ENCODE results near the gene CNGA4.

GRCh38 chr11:6194065-6194581 is 44.8 kb upstream of the CNGA4 start:
- TF ChIP-seq RFX5 (IDR thresholded peaks at IDR 0.05; ENCODE audit: low read depth, low read length) (no peak), CTCF (conservative IDR thresholded peaks at IDR 0.05; ENCODE audit: low read depth, low read length) (no peak), ELK1 (IDR thresholded peaks at IDR 0.05; ENCODE audit: borderline replicate concordance, low read depth, low read length) (no peak), POLR2A (IDR thresholded peaks at IDR 0.05; ENCODE audit: low read depth, low read length) (no peak), USF2 (IDR thresholded peaks at IDR 0.05; ENCODE audit: low read depth, low read length) (no peak), SMC3 (IDR thresholded peaks at IDR 0.05; ENCODE audit: low read depth, low read length) (no peak), RCOR1 (IDR thresholded peaks at IDR 0.05; ENCODE audit: insufficient replicate concordance, low read length) (no peak), MAFK (IDR thresholded peaks at IDR 0.05; ENCODE audit: low read depth, low read length) (no peak), MAZ (IDR thresholded peaks at IDR 0.05; ENCODE audit: borderline replicate concordance, low read depth, low read length) (no peak), CEBPB (IDR thresholded peaks at IDR 0.05; ENCODE audit: low read depth, low read length) (no peak)
